Measurements from ENCODE around the gene CLGN.

Gene CLGN

DNA sequence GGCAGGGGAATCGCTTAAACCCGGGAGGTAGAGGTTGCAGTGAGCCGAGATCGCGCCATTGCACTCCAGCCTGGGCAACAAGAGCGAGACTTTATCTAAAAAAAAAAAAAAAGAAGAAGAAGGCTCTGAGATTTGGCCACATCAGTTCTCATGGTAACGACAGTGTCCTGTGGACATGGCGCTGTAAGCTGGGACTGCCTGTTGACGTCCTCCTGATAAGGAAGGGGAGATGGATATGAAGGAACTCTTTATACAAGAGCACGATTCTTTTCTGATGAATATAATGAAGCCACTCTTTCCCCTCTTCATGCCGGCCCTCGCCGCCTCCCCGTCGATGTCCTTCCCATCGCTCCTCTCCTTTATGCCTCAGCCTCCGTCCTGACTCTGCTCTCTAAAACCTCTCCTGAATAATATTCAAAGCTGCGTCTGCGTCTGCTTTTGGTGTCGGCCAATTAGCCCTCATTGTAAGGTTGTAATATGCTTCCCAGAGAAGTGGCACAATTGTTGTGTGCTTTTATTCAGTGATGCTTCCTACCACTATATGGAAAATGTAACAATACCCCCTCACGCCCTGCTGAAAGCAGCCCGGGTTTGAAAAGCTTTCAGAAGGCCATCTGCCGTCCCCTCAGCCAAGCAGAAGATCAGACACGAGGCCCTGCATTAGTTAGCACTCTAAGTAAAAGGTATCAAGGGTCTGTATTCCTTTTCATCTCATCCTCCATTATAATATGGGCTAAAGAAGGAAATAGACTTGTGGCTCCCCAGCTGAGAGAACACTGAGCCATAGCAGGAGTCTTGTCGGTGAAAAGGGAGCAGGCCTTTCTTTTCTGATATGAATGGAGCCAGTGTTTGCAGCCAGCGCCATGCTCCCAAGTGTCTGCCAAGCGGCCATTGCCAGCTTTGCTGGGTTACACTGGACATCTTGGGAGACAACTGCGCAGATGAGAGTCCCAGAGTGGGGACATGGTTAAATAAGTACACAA lies 76.1 kb downstream of the CLGN start:
- Histone ChIP-seq H3K4me1 (ENCODE audit: insufficient read depth, poor library complexity, severe bottlenecking) (no peaks in the 10 kb centered on the region), H3K27ac (ENCODE audit: poor library complexity, severe bottlenecking) (no peak overlapping the region), H3K4me3 (ENCODE audit: severe bottlenecking) (no peak overlapping the region), H3K9me3 (ENCODE audit: severe bottlenecking) (no peaks in the 10 kb centered on the region), H3K36me3 (ENCODE audit: low read depth) (no peaks in the 10 kb centered on the region), H3K27me3 (ENCODE audit: insufficient read depth, poor library complexity, severe bottlenecking) (no peaks in the 10 kb centered on the region)
- DNase-seq (ENCODE audit: low spot score), result no peak
- TF ChIP-seq, protein P1, sequence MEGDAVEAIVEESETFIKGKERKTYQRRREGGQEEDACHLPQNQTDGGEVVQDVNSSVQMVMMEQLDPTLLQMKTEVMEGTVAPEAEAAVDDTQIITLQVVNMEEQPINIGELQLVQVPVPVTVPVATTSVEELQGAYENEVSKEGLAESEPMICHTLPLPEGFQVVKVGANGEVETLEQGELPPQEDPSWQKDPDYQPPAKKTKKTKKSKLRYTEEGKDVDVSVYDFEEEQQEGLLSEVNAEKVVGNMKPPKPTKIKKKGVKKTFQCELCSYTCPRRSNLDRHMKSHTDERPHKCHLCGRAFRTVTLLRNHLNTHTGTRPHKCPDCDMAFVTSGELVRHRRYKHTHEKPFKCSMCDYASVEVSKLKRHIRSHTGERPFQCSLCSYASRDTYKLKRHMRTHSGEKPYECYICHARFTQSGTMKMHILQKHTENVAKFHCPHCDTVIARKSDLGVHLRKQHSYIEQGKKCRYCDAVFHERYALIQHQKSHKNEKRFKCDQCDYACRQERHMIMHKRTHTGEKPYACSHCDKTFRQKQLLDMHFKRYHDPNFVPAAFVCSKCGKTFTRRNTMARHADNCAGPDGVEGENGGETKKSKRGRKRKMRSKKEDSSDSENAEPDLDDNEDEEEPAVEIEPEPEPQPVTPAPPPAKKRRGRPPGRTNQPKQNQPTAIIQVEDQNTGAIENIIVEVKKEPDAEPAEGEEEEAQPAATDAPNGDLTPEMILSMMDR (IDR thresholded peaks at IDR 0.05; ENCODE audit: poor library complexity, severe bottlenecking), result no peak
- ATAC-seq (ENCODE audit: low read depth), result no peak

DNA sequence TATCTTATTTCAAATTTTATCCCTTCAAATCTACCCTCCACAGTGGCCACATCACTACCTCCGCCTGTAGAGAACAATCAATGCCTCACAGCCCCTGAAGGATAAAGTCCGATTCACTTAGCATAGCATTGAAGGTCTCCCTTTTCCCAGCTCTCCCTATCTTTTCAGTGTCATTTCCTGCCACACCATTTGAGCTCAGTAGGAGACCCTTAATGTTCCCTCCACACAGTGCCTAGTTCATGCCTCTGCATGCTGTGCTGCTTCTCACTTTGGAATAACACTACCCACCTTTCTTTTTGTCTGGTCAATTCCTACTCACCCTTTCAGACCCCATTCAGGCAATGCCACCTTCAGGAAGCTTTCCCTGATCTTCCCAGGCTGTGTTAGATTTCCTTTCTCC lies 77.6 kb downstream of the CLGN start:
- no peak overlapping the region for H3K4me3 ChIP-seq (ENCODE audit: severe bottlenecking)
- H3K9me3 ChIP-seq (ENCODE audit: severe bottlenecking), result no peaks in the 10 kb centered on the region
- no peak overlapping the region for H3K27ac ChIP-seq (ENCODE audit: poor library complexity, severe bottlenecking)
- TF ChIP-seq, protein P1 (IDR thresholded peaks at IDR 0.05; ENCODE audit: poor library complexity, severe bottlenecking), result no peak
- H3K27me3 ChIP-seq (ENCODE audit: insufficient read depth, poor library complexity, severe bottlenecking), result no peaks in the 10 kb centered on the region
- DNase-seq (ENCODE audit: low spot score) (no peak), ATAC-seq (ENCODE audit: low read depth) (no peak)
- H3K4me1 ChIP-seq (ENCODE audit: insufficient read depth, poor library complexity, severe bottlenecking), result no peaks in the 10 kb centered on the region
- no peaks in the 10 kb centered on the region for H3K36me3 ChIP-seq (ENCODE audit: low read depth)

DNA sequence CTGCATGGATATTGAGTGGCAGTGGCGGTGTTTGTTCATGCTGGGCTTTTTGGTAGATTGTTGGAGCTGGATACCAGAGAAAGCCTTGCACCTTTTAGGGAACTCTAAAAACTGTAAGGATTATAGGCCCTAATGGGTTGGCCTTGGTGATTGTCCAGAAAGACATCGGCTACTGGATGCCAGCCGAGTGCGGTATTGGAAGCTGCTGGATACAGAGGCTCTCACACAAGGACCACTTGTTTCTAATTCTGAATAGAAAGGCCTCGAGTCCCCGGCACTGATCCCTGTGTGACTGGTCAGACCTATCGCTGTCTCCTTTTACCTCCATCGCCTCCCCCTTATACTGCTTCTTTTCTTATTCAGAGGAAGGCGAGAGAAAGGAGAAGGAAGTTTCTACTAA lies 81.3 kb downstream of the CLGN start:
- Histone ChIP-seq H3K36me3 (ENCODE audit: low read depth) (no peaks in the 10 kb centered on the region), H3K27me3 (ENCODE audit: insufficient read depth, poor library complexity, severe bottlenecking) (no peaks in the 10 kb centered on the region), H3K9me3 (ENCODE audit: severe bottlenecking) (no peaks in the 10 kb centered on the region), H3K27ac (ENCODE audit: poor library complexity, severe bottlenecking) (no peak overlapping the region), H3K4me1 (ENCODE audit: insufficient read depth, poor library complexity, severe bottlenecking) (peaks cover 11% of the 10 kb centered on the region), H3K4me3 (ENCODE audit: severe bottlenecking) (no peak overlapping the region)
- DNase-seq (ENCODE audit: low spot score), result no peak
- TF ChIP-seq, protein P1 (IDR thresholded peaks at IDR 0.05; ENCODE audit: poor library complexity, severe bottlenecking), result no peak
- no peak for ATAC-seq (ENCODE audit: low read depth)

DNA sequence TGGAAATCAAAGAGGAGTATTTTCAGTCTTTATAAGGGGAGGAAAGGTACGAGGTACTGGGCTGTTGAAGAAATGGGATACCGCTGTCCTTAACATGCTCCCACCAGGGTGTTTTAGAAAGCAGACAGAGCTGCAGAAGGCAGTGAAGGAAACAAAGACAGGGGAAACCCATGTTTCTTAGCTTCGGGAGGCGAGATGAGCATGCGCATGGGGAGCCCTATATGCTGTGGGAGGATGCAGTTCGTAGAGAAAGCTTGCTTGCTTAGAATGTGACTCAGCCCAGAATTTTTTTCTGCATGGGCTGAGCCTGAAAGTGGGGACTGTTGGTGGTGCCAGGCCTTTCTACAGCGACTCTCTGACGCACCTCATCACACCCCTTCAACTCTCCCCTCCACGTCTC lies 82.8 kb downstream of the CLGN start:
- H3K27ac ChIP-seq (ENCODE audit: poor library complexity, severe bottlenecking), result no peak overlapping the region
- H3K4me1 ChIP-seq (ENCODE audit: insufficient read depth, poor library complexity, severe bottlenecking), result peaks cover 11% of the 10 kb centered on the region
- no peaks in the 10 kb centered on the region for H3K9me3 ChIP-seq (ENCODE audit: severe bottlenecking)
- no peak overlapping the region for H3K4me3 ChIP-seq (ENCODE audit: severe bottlenecking)
- DNase-seq (ENCODE audit: low spot score) (no peak), ATAC-seq (ENCODE audit: low read depth) (no peak)
- H3K36me3 ChIP-seq (ENCODE audit: low read depth), result no peaks in the 10 kb centered on the region
- TF ChIP-seq, protein P1 (IDR thresholded peaks at IDR 0.05; ENCODE audit: poor library complexity, severe bottlenecking), result no peak
- H3K27me3 ChIP-seq (ENCODE audit: insufficient read depth, poor library complexity, severe bottlenecking), result no peaks in the 10 kb centered on the region

DNA sequence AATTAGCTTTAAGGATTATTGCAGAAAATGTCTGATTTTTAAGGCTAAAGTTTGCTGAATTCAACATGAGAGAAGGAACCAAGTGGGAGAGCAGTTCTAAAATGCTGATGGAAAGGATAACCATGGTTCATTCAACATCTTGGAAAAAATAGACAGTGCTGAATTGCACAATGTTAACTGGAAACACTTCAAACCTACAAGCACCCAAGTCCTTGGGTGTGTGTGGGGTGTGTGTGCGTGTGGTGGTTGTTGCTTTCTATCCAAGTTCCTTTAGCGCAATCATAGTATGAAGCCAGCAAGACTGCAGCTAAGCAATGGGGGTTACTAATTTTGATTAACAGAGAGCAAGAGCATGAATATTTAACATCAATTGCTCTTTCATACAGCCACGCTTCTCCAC lies 83.3 kb downstream of the CLGN start:
- ATAC-seq (ENCODE audit: low read depth) (no peak), DNase-seq (ENCODE audit: low spot score) (no peak)
- Histone ChIP-seq H3K9me3 (ENCODE audit: severe bottlenecking) (no peaks in the 10 kb centered on the region), H3K27ac (ENCODE audit: poor library complexity, severe bottlenecking) (no peak overlapping the region), H3K27me3 (ENCODE audit: insufficient read depth, poor library complexity, severe bottlenecking) (no peaks in the 10 kb centered on the region), H3K36me3 (ENCODE audit: low read depth) (no peaks in the 10 kb centered on the region), H3K4me3 (ENCODE audit: severe bottlenecking) (no peak overlapping the region), H3K4me1 (ENCODE audit: insufficient read depth, poor library complexity, severe bottlenecking) (peaks cover 11% of the 10 kb centered on the region)
- TF ChIP-seq, protein P1 (IDR thresholded peaks at IDR 0.05; ENCODE audit: poor library complexity, severe bottlenecking), result no peak

All from RWPE2 (cell line).